GM18867 (cell line): ENCODE measurements around the gene RAD51B.

ENCODE experiments used
- ATAC-seq: cut with Tn5 transposase; IDR thresholded peaks from one replicate; pipeline ENCODE4 v1.9.1; 2021; ENCODE audit warnings: mild to moderate bottlenecking, moderate library complexity; ENCODE audit not compliant: unreplicated experiment

Gene RAD51B

GRCh38 chr14:68370057-68370360 is 550.4 kb downstream of the RAD51B start:
- no peak for ATAC-seq

- ATAC-seq: no peak
Observed at GRCh38 chr14:68372368-68372767, 552.8 kb downstream of the RAD51B start.

GRCh38 chr14:68373124-68373646 is 553.6 kb downstream of the RAD51B start:
- ATAC-seq: no peak

- peak; percentile 40 for ATAC-seq
Observed at GRCh38 chr14:68373847-68374444, 554.4 kb downstream of the RAD51B start.

- no peak for ATAC-seq
Observed at GRCh38 chr14:68374682-68375081, 555.1 kb downstream of the RAD51B start.

GRCh38 chr14:68375376-68375775 is 555.8 kb downstream of the RAD51B start:
- no peak for ATAC-seq

GRCh38 chr14:68376067-68376779 is 556.6 kb downstream of the RAD51B start:
- no peak for ATAC-seq

GRCh38 chr14:68377006-68377405 is 557.4 kb downstream of the RAD51B start:
- ATAC-seq: no peak

- ATAC-seq: no peak
Observed at GRCh38 chr14:68377459-68377858, 557.9 kb downstream of the RAD51B start.

- no peak for ATAC-seq
Observed at GRCh38 chr14:68379510-68380328, 560.1 kb downstream of the RAD51B start.

- peak; percentile 78 for ATAC-seq
Observed at GRCh38 chr14:68380329-68380741, 560.8 kb downstream of the RAD51B start.

- ATAC-seq: no peak
Observed at GRCh38 chr14:68384335-68384734, 564.8 kb downstream of the RAD51B start.

GRCh38 chr14:68384881-68385280 is 565.3 kb downstream of the RAD51B start:
- ATAC-seq: no peak

- ATAC-seq: no peak
Observed at GRCh38 chr14:68386446-68386845, 566.9 kb downstream of the RAD51B start.

GRCh38 chr14:68386950-68387779 is 567.6 kb downstream of the RAD51B start:
- no peak for ATAC-seq

GRCh38 chr14:68389943-68390342 is 570.4 kb downstream of the RAD51B start:
- no peak for ATAC-seq

- ATAC-seq: no peak
Observed at GRCh38 chr14:68390741-68391140, 571.2 kb downstream of the RAD51B start.

- no peak for ATAC-seq
Observed at GRCh38 chr14:68391311-68392014, 571.9 kb downstream of the RAD51B start.

- ATAC-seq: no peak
Observed at GRCh38 chr14:68392393-68393141, 573.0 kb downstream of the RAD51B start.

- no peak for ATAC-seq
Observed at GRCh38 chr14:68393259-68393658, 573.7 kb downstream of the RAD51B start.
